ENCODE data around the gene CDK13. TPM values are rescaled to one million over a fixed set of nuclear protein-coding genes. Genes with fewer than 3 reads are reported as not detected.

Gene CDK13
- total and polyA plus RNA-seq, 9 of the 15 experiments (the other 6 are each of a cell fraction or from before 2014, with no cell fraction given), result 9.8 to 46.1 (median 32.4) TPM

DNA sequence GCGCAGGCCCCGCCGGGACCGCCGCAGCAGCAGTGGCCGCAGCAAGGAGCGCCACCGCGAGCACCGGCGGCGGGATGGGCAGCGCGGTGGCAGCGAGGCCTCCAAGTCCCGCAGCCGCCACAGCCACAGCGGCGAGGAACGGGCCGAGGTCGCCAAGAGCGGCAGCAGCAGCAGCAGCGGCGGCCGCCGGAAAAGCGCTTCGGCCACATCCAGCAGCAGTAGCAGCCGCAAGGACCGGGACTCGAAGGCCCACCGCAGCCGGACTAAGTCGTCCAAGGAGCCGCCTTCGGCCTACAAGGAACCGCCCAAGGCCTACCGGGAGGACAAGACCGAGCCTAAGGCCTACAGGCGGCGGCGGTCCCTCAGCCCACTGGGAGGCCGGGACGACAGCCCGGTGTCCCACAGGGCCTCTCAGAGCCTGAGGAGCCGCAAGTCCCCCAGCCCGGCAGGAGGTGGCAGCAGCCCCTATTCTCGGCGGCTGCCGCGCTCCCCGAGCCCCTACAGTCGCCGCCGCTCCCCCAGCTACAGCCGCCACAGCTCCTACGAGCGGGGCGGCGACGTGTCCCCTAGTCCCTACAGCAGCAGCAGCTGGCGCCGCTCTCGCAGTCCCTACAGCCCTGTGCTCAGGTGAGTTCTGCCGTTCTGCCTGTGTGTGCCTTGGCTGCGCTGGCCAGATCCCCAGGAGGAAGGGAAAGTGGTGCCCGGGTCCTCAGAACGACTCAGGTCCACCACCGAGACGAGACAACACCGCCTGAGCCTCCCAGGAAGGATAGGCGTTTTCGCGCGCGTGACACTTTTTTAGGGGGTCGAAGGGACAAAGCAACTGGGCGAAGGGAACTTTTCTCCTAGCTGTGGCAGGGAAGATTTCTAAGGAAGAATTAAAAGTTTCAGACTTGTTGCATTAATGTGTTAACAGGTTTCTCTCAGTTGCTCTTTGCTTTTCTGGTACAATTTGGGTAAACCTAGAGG is 1.5 kb downstream of the CDK13 start (continued):
- TF ChIP-seq CBX1 (IDR thresholded peaks at IDR 0.05; ENCODE audit: low read depth), result no peak
- TF ChIP-seq, protein P1, sequence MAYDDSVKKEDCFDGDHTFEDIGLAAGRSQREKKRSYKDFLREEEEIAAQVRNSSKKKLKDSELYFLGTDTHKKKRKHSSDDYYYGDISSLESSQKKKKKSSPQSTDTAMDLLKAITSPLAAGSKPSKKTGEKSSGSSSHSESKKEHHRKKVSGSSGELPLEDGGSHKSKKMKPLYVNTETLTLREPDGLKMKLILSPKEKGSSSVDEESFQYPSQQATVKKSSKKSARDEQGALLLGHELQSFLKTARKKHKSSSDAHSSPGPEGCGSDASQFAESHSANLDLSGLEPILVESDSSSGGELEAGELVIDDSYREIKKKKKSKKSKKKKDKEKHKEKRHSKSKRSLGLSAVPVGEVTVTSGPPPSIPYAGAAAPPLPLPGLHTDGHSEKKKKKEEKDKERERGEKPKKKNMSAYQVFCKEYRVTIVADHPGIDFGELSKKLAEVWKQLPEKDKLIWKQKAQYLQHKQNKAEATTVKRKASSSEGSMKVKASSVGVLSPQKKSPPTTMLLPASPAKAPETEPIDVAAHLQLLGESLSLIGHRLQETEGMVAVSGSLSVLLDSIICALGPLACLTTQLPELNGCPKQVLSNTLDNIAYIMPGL (CRISPR knock-in tag; IDR thresholded peaks at IDR 0.05), result no peak
- peak; percentile 94 for TF ChIP-seq RBBP5 (IDR thresholded peaks at IDR 0.05; ENCODE audit: borderline replicate concordance, insufficient read depth, low read length, poor library complexity, severe bottlenecking)
- TF ChIP-seq MECOM (CRISPR knock-in tag; IDR thresholded peaks at IDR 0.05), result no peak
- no peak for TF ChIP-seq ZNF23 (CRISPR knock-in tag; IDR thresholded peaks at IDR 0.05)
- no peak for TF ChIP-seq DDX20 (tag; IDR thresholded peaks at IDR 0.05; ENCODE audit: low read depth)
- no peak for TF ChIP-seq CEBPB (tag; IDR thresholded peaks at IDR 0.05)
- TF ChIP-seq HDAC1 (IDR thresholded peaks at IDR 0.05), result peak in 1 of 2 experiments; percentile 47; a peak in 1 of 4 replicates
- no peak for TF ChIP-seq TEAD4 (IDR thresholded peaks at IDR 0.05; ENCODE audit: low read length)
- TF ChIP-seq TEAD4 (CRISPR knock-in tag; IDR thresholded peaks at IDR 0.05; ENCODE audit: borderline replicate concordance), result no peak
- peak; percentile 19; the same call in 1 of the 2 replicates for TF ChIP-seq ZNF12 (CRISPR knock-in tag; IDR thresholded peaks at IDR 0.05)
- TF ChIP-seq, protein P2, sequence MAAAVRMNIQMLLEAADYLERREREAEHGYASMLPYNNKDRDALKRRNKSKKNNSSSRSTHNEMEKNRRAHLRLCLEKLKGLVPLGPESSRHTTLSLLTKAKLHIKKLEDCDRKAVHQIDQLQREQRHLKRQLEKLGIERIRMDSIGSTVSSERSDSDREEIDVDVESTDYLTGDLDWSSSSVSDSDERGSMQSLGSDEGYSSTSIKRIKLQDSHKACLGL (CRISPR knock-in tag; IDR thresholded peaks at IDR 0.05; ENCODE audit: borderline replicate concordance, poor library complexity, severe bottlenecking), result no peak
- TF ChIP-seq KLF16 (IDR thresholded peaks at IDR 0.05), result no peak
- no peak for TF ChIP-seq NCOA2 (IDR thresholded peaks at IDR 0.05; ENCODE audit: partially characterized antibody in 2 of 2)
- no peak for TF ChIP-seq CCAR2 (IDR thresholded peaks at IDR 0.05; ENCODE audit: low read depth, low read length)
- TF ChIP-seq HMGN3 (IDR thresholded peaks at IDR 0.05; ENCODE audit: borderline replicate concordance, extremely low read depth, insufficient read length, low read depth, low read length), result peak; percentile 30
- TF ChIP-seq, protein P3, sequence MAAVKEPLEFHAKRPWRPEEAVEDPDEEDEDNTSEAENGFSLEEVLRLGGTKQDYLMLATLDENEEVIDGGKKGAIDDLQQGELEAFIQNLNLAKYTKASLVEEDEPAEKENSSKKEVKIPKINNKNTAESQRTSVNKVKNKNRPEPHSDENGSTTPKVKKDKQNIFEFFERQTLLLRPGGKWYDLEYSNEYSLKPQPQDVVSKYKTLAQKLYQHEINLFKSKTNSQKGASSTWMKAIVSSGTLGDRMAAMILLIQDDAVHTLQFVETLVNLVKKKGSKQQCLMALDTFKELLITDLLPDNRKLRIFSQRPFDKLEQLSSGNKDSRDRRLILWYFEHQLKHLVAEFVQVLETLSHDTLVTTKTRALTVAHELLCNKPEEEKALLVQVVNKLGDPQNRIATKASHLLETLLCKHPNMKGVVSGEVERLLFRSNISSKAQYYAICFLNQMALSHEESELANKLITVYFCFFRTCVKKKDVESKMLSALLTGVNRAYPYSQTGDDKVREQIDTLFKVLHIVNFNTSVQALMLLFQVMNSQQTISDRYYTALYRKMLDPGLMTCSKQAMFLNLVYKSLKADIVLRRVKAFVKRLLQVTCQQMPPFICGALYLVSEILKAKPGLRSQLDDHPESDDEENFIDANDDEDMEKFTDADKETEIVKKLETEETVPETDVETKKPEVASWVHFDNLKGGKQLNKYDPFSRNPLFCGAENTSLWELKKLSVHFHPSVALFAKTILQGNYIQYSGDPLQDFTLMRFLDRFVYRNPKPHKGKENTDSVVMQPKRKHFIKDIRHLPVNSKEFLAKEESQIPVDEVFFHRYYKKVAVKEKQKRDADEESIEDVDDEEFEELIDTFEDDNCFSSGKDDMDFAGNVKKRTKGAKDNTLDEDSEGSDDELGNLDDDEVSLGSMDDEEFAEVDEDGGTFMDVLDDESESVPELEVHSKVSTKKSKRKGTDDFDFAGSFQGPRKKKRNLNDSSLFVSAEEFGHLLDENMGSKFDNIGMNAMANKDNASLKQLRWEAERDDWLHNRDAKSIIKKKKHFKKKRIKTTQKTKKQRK (IDR thresholded peaks at IDR 0.05; ENCODE audit: borderline replicate concordance, low read depth, low read length), result no peak
- 0 out of 2 replicates have a peak, but pooled peaks have one; percentile 17 for TF ChIP-seq STAG1 (CRISPR knock-in tag; IDR thresholded peaks at IDR 0.05; ENCODE audit: borderline replicate concordance)
- no peak for TF ChIP-seq EHMT2 (IDR thresholded peaks at IDR 0.05)
- TF ChIP-seq ZNF143 (CRISPR knock-in tag; IDR thresholded peaks at IDR 0.05), result 0 out of 2 replicates have a peak, but pooled peaks have one; percentile 28
- peak; percentile 95; the same call in 1 of the 2 replicates for TF ChIP-seq KAT7 (CRISPR knock-in tag; IDR thresholded peaks at IDR 0.05; ENCODE audit: borderline replicate concordance)
